HepG2 (cell line): ENCODE results near the gene ASPHD1. TPM values are rescaled to one million over a fixed set of nuclear protein-coding genes. Genes with fewer than 3 reads are reported as not detected.
A peak's percentile ranks its signal among the peaks of the same experiment; 100 is the strongest.

Experiments
- DR1 ChIP-seq: sonication (generic); formaldehyde crosslinking; IDR thresholded peaks from 2 replicates; pipeline ENCODE4 v1.8.0; 2021; ENCODE audit warnings: mild to moderate bottlenecking, missing genetic modification reagents, inconsistent platforms
- GLI4 ChIP-seq: sonication (generic); formaldehyde crosslinking; IDR thresholded peaks from 2 replicates; pipeline ENCODE4 v1.5.1; 2020; ENCODE audit warnings: missing genetic modification reagents, mild to moderate bottlenecking, moderate library complexity, borderline replicate concordance
- HNRNPLL ChIP-seq: fragments of 200-400 bp; formaldehyde crosslinking; IDR thresholded peaks from 2 replicates; pipeline ENCODE4 v1.6.1; 2017; ENCODE audit warnings: mild to moderate bottlenecking, low read depth, low read length; ENCODE audit not compliant: poor library complexity, severe bottlenecking
- TBX2 ChIP-seq: sonication (generic); formaldehyde crosslinking; IDR thresholded peaks from 2 replicates; pipeline ENCODE4 v1.5.0; 2020; ENCODE audit warnings: missing genetic modification reagents, mild to moderate bottlenecking, borderline replicate concordance
- YEATS4 ChIP-seq: sonication (generic); formaldehyde crosslinking; IDR thresholded peaks from 2 replicates; pipeline ENCODE4 v1.4.0; 2020; ENCODE audit warnings: missing genetic modification reagents, borderline replicate concordance
- ZBTB1 ChIP-seq: sonication (generic); formaldehyde crosslinking; IDR thresholded peaks from 2 replicates; pipeline ENCODE4 v1.4.0; 2020; ENCODE audit warnings: missing genetic modification reagents, borderline replicate concordance
- ZMYM2 ChIP-seq: sonication (generic); formaldehyde crosslinking; IDR thresholded peaks from 2 replicates; pipeline ENCODE4 v1.8.0; 2022; ENCODE audit warnings: mild to moderate bottlenecking, missing genetic modification reagents
- ZNF17 ChIP-seq: sonication (generic); formaldehyde crosslinking; IDR thresholded peaks from 2 replicates; pipeline ENCODE4 v1.5.0; 2020; ENCODE audit warnings: mild to moderate bottlenecking, missing genetic modification reagents
- ZNF616 ChIP-seq: sonication (generic); formaldehyde crosslinking; IDR thresholded peaks from 2 replicates; pipeline ENCODE4 v1.5.0; 2020; ENCODE audit warnings: low read depth, mild to moderate bottlenecking, missing genetic modification reagents
- polyA plus RNA-seq, 8 experiments: library from polyadenylated mRNA; depleted of rRNA in 3 of 8; stranded (reverse) in 7 of 8; unstranded in 1 of 8; fragments of >200 nt; fragmentation: Illumina TruSeq in 4 of 8; extraction: Trizol in 4 of 8; gene quantifications; 2 replicates each; pipeline versions ENCODE4 v1.2.1 to v1.2.3, GENCODE V29; 2011 to 2016; ENCODE audit warnings: low read depth in 4 of 8, missing spikeins in 1 of 8, mixed read lengths in 1 of 8; ENCODE audit not compliant: insufficient read depth in 1 of 8
- total RNA-seq, 5 experiments: library from RNA; depleted of rRNA; stranded (reverse); fragments of >200 nt; fragmentation: Illumina TruSeq; extraction: Trizol; gene quantifications; 2 replicates each; pipeline ENCODE4 v1.2.3, GENCODE V29; 2016; ENCODE audit warnings: low read depth in 1 of 5
- TF ChIP-seq, protein P1 (sequence below): sonication (generic); formaldehyde crosslinking; IDR thresholded peaks from 2 replicates; pipeline ENCODE4 v1.9.0; 2021; ENCODE audit warnings: mild to moderate bottlenecking, missing genetic modification reagents
- TF ChIP-seq, protein P2 (sequence below): sonication (generic); formaldehyde crosslinking; IDR thresholded peaks from 2 replicates; pipeline ENCODE4 v1.5.1; 2020; ENCODE audit warnings: missing genetic modification reagents, mild to moderate bottlenecking, borderline replicate concordance
- TF ChIP-seq, protein P3 (sequence below): sonication (generic); formaldehyde crosslinking; IDR thresholded peaks from 2 replicates; pipeline ENCODE4 v1.4.0; 2020; ENCODE audit warnings: missing genetic modification reagents
- TF ChIP-seq, protein P4 (sequence below): IDR thresholded peaks from 2 replicates; pipeline ENCODE4 v1.6.1; 2012; ENCODE audit warnings: low read length, improper control_type of control experiment
- TF ChIP-seq, protein P5 (sequence below): sonication (generic); formaldehyde crosslinking; IDR thresholded peaks from 2 replicates; pipeline ENCODE4 v1.8.0; 2022; ENCODE audit warnings: missing genetic modification reagents, mild to moderate bottlenecking, inconsistent platforms, borderline replicate concordance

Gene ASPHD1
- total and polyA plus RNA-seq, 2 of the 13 experiments (the other 11 are each of a cell fraction or from before 2014, with no cell fraction given) = 13.1 to 19.7 TPM

DNA sequence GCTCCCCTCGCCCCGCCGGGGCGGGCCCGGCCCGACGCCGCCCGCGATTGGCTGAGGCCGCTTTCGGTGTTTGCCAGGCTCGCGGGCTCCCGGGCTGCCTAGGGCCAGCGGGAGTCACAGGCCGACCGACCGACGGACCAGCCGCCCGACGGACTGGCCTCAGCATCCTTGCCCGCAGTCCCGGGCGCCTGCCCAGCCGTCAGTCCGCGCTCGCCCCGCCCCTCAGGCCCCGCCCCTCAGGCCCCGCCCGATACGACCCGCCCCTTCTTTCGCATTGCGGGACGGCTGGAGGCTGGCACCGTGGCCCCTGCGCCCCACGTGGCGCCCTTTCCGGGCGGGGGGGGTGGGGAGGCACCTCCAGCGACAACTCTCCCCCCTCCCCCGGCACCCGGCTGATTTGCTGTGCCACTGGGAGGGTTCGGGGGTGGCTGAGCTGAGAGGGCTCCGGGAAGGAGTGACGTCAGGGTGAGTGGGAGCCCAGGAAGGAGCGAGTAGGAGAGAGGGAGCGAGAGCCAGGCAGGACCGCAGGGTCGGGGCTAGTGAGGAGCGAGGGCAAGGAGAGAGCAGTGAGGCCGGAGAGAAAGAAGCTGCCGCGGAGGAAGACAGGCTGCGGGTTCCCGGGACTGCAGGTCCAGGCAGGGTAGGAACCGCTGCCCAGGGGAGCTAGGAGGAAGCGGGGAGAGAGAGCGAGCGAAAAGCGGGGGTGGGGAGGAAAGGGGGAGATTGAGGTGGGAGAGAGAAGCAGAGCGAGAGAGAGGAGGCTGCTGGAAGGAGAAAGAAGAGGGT, at the start of gene ASPHD1 (continued):
- TF ChIP-seq, protein P1, sequence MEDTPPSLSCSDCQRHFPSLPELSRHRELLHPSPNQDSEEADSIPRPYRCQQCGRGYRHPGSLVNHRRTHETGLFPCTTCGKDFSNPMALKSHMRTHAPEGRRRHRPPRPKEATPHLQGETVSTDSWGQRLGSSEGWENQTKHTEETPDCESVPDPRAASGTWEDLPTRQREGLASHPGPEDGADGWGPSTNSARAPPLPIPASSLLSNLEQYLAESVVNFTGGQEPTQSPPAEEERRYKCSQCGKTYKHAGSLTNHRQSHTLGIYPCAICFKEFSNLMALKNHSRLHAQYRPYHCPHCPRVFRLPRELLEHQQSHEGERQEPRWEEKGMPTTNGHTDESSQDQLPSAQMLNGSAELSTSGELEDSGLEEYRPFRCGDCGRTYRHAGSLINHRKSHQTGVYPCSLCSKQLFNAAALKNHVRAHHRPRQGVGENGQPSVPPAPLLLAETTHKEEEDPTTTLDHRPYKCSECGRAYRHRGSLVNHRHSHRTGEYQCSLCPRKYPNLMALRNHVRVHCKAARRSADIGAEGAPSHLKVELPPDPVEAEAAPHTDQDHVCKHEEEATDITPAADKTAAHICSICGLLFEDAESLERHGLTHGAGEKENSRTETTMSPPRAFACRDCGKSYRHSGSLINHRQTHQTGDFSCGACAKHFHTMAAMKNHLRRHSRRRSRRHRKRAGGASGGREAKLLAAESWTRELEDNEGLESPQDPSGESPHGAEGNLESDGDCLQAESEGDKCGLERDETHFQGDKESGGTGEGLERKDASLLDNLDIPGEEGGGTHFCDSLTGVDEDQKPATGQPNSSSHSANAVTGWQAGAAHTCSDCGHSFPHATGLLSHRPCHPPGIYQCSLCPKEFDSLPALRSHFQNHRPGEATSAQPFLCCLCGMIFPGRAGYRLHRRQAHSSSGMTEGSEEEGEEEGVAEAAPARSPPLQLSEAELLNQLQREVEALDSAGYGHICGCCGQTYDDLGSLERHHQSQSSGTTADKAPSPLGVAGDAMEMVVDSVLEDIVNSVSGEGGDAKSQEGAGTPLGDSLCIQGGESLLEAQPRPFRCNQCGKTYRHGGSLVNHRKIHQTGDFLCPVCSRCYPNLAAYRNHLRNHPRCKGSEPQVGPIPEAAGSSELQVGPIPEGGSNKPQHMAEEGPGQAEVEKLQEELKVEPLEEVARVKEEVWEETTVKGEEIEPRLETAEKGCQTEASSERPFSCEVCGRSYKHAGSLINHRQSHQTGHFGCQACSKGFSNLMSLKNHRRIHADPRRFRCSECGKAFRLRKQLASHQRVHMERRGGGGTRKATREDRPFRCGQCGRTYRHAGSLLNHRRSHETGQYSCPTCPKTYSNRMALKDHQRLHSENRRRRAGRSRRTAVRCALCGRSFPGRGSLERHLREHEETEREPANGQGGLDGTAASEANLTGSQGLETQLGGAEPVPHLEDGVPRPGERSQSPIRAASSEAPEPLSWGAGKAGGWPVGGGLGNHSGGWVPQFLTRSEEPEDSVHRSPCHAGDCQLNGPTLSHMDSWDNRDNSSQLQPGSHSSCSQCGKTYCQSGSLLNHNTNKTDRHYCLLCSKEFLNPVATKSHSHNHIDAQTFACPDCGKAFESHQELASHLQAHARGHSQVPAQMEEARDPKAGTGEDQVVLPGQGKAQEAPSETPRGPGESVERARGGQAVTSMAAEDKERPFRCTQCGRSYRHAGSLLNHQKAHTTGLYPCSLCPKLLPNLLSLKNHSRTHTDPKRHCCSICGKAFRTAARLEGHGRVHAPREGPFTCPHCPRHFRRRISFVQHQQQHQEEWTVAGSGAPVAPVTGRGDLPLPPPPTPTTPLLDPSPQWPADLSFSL (CRISPR knock-in tag) = no peak
- TF ChIP-seq, protein P2, sequence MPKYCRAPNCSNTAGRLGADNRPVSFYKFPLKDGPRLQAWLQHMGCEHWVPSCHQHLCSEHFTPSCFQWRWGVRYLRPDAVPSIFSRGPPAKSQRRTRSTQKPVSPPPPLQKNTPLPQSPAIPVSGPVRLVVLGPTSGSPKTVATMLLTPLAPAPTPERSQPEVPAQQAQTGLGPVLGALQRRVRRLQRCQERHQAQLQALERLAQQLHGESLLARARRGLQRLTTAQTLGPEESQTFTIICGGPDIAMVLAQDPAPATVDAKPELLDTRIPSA (CRISPR knock-in tag) = no peak; the same call in none of the 2 replicates
- TF ChIP-seq TBX2 (CRISPR knock-in tag) = no peak
- TF ChIP-seq DR1 (CRISPR knock-in tag) = no peak; the same call in 1 of the 2 replicates
- TF ChIP-seq, protein P3, sequence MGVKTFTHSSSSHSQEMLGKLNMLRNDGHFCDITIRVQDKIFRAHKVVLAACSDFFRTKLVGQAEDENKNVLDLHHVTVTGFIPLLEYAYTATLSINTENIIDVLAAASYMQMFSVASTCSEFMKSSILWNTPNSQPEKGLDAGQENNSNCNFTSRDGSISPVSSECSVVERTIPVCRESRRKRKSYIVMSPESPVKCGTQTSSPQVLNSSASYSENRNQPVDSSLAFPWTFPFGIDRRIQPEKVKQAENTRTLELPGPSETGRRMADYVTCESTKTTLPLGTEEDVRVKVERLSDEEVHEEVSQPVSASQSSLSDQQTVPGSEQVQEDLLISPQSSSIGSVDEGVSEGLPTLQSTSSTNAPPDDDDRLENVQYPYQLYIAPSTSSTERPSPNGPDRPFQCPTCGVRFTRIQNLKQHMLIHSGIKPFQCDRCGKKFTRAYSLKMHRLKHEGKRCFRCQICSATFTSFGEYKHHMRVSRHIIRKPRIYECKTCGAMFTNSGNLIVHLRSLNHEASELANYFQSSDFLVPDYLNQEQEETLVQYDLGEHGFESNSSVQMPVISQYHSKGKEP (CRISPR knock-in tag) = no peak; the same call in 1 of the 2 replicates
- TF ChIP-seq GLI4 = peak; percentile 99; the same call in 1 of the 2 replicates
- TF ChIP-seq HNRNPLL = no peak
- no peak for TF ChIP-seq ZNF17
- TF ChIP-seq, protein P4, sequence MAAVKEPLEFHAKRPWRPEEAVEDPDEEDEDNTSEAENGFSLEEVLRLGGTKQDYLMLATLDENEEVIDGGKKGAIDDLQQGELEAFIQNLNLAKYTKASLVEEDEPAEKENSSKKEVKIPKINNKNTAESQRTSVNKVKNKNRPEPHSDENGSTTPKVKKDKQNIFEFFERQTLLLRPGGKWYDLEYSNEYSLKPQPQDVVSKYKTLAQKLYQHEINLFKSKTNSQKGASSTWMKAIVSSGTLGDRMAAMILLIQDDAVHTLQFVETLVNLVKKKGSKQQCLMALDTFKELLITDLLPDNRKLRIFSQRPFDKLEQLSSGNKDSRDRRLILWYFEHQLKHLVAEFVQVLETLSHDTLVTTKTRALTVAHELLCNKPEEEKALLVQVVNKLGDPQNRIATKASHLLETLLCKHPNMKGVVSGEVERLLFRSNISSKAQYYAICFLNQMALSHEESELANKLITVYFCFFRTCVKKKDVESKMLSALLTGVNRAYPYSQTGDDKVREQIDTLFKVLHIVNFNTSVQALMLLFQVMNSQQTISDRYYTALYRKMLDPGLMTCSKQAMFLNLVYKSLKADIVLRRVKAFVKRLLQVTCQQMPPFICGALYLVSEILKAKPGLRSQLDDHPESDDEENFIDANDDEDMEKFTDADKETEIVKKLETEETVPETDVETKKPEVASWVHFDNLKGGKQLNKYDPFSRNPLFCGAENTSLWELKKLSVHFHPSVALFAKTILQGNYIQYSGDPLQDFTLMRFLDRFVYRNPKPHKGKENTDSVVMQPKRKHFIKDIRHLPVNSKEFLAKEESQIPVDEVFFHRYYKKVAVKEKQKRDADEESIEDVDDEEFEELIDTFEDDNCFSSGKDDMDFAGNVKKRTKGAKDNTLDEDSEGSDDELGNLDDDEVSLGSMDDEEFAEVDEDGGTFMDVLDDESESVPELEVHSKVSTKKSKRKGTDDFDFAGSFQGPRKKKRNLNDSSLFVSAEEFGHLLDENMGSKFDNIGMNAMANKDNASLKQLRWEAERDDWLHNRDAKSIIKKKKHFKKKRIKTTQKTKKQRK = no peak
- TF ChIP-seq ZBTB1 (CRISPR knock-in tag) = no peak
- peak; percentile 91; the same call in 1 of the 2 replicates for TF ChIP-seq ZNF616 (CRISPR knock-in tag)
- TF ChIP-seq YEATS4 = peak; percentile 91; the same call in 1 of the 2 replicates
- TF ChIP-seq, protein P5, sequence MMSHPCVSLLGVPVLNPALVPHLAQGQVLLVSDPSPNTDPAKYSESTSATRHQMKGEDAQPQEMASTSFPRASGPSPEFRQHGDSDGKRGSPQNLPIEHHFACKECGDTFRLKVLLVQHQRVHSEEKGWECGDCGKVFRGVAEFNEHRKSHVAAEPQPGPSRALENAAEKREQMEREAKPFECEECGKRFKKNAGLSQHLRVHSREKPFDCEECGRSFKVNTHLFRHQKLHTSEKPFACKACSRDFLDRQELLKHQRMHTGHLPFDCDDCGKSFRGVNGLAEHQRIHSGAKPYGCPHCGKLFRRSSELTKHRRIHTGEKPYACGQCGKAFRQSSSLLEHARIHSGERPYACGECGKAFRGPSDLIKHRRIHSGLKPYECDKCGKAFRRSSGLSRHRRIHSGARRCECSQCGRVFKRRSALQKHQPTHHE = no peak
- no peak for TF ChIP-seq ZMYM2
